Colon (tissue), 2 donors: Measurements from ENCODE around the gene MAPK6.
A peak's percentile ranks its signal among the peaks of the same experiment; 100 is the strongest.
"Not testable (repeated sequence)": the region's sequence is repeated elsewhere in the genome, so short reads cannot be mapped to it uniquely, and the experiment has no call there.

Experiments
- FAIRE-seq: peaks from 2 replicates; lab custom pipeline; 2012; peaks lifted over from hg19 to GRCh38; lab: Jason Lieb, UNC
- donor health status: control.
- donor health status: control.

The MAPK6 gene

DNA sequence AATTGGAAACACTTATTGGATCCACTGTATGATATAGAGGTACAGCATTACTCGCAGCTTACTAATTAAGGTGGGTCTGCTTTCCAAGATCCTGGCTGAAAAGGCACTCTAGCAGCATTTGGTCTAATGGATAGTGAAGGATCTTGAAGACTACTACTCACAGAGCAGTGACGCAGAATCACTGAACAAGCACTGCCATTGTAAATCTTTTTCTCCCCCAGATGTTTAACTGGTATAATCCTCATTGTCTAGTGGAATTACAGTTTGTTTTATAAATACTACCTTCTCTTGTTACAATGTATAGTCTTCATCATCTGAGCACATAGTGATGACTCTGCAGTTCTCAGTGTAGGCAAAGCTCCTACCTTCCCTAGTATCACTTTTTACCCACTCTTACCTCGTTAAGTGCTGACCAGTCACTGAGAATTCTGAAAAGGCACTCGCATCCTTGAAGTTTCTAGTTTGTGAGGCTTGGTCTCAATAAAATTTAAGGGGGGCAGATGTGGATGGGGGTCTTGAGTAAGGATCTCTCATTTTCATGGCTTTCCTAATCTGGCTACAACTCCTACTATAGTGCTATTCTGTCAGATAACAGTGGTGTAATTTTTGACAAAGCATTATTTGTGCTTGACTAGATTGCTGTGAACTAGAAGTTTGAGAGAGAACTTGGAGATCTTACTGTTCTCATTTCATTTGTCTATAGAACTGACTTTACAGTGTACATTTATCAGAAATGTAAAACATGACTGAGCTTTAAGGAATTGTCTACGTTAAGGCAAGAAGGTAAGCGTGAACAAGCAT, 23.2 kb downstream of the MAPK6 start:
- no peak for FAIRE-seq

DNA sequence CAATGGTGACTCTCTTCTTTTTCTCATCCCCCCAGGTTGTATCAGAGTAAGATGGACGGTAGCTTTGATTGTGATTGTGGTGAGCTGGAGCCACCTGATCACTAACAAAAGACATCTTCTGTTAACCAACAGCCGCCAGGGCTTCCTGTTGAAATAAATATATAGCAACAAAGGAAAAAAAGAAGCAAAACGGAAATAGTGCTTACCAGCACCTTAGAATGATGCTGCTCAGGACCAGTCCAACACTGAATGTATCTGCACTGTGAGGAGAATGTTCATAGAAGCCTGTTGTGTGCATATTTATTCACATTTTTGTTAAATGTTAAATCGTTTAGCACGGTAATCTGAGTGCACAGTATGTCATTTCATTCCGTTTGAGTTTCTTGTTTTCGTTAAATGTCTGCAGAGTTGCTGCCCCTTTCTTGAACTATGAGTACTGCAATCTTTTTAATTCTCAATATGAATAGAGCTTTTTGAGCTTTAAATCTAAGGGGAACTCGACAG, 26.8 kb downstream of the MAPK6 start:
- FAIRE-seq = not testable (repeated sequence)

- FAIRE-seq = not testable (repeated sequence)
Observed at GRCh38 chr15:52046552-52046951, 27.5 kb downstream of the MAPK6 start.

DNA sequence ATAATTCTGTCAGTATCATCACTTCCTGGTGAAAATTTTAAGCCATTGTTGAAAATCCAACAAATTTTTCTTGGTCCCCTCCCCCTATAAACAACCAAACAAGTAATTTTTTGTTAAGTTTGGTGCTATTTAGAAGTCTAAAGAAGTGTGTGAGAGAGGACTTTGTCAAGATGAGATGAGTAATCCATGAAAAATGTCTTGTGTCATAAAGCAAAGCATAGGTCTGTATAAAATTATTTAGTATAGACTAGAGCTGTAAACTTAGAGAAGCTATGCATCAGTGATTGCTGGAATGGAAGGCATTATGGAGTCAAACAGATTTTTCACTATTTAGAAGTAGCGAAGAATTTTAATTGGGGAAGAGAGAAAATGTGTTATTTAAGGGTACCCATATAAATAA, 31.4 kb downstream of the MAPK6 start:
- no peak for FAIRE-seq

GRCh38 chr15:52052066-52052935, 33.3 kb downstream of the MAPK6 start:
- no peak for FAIRE-seq

- no peak for FAIRE-seq
Observed at GRCh38 chr15:52054381-52054780, 35.4 kb downstream of the MAPK6 start.

- not testable (repeated sequence) for FAIRE-seq
Observed at GRCh38 chr15:52054858-52055257, 35.8 kb downstream of the MAPK6 start.

DNA sequence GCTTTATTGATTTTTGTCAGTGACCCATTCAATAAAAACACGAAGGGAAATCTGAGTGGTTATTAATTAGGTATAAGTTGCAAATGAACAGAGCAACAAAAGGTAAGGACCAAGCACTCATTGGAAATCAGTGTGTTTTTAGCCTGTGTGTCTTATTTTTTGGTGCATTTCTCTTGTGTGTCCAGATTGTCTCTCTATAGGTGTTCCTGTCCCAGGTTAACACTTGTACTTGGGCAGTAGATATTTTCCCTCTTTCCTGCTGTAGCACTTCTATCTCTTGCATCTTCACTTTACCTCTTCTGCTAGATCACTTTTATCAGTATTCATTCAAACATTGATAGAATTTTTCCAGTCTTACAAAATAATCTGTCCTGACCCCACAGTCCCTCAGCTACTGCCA, 37.0 kb downstream of the MAPK6 start:
- FAIRE-seq = no peak

DNA sequence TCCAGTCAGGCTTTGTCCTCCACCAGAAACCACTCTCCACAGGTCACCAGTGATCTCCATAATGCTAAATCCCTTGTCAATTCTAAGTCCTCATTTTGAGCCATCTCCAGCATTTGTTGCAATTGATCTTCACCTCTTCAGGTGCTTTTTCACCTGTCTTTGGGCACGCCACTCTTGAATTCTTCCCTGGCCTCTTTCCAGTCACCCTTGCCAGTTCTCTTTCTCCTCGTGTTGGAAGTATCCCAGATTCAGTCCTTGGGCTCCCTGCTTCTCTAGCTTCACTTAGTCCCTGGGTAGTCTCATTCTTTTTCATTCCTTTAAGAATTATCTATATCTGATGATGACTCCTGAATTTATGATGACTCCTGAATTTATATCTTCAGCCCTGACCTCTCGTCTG, 37.5 kb downstream of the MAPK6 start:
- no peak for FAIRE-seq

GRCh38 chr15:52057996-52058395, 39.0 kb downstream of the MAPK6 start:
- no peak for FAIRE-seq

- FAIRE-seq = no peak
Observed at GRCh38 chr15:52060501-52060900, 41.5 kb downstream of the MAPK6 start.

GRCh38 chr15:52066842-52067544, 48.0 kb downstream of the MAPK6 start:
- peak; percentile 31 for FAIRE-seq

DNA sequence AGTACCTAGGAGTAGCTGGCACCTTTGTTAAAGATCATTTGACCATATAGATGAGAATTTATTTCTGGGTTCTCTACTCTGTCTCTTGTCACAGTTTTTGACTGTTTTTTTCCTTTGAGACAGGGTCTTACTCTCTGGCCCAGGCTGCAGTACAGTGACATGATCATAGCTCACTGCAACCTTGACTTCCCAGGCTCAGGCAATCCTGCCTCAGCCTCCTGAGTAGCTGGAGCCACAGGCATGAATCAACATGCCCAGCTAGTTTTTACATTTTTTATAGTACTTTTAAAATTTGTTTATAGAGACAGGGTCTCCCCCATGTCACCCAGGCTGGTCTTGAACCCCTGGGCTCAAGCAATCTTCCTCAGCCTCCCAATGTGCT, 48.5 kb downstream of the MAPK6 start:
- FAIRE-seq = no peak

DNA sequence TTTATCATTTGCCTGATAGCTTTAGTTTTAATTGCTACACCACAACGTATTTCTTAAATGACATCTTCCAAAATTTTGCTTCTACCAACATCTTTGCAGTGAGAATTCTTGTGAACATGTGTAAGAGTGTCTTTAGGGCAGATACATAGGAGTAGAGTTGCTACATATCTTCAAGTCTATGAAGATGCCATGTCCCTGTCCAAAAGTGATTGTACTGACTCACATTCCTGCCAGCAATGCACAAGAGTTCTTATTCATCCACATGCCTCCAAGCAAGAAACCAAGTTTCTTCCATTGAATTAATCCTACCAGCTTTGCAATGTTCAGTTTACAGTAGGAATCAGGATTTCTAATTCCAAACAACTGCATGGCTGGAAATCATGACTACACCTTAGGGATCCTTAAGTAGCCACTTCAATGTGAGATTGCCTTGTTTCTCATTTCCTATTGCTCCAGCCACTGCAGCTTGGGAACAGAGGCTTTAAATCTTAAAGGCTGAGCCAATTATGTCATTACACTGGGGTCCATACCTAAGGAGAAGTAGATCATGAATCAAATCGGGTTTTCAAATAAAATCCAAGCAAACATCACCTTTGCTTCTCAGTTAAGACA, 49.1 kb downstream of the MAPK6 start:
- FAIRE-seq = no peak

- FAIRE-seq = no peak
Observed at GRCh38 chr15:52069559-52069958, 50.5 kb downstream of the MAPK6 start.

DNA sequence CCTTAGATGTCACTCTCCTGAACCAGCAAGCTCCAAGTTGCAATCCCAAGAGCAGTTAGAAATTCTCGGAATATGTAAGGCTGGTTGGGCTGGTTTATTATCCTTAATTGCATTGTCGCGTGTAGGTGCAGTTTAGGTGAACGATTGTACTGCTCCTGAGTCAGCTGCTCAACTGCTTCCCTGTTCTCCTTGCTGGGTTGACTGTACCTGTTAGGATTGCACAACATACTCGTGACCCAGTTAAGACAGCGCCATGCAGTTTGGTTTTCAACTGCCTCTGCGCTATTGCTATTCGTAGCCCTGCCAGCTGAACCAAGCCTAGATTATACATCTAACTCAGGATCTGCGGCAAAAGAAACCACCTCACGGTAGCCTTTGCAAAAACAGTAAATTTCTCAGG, 52.6 kb downstream of the MAPK6 start:
- no peak for FAIRE-seq

DNA sequence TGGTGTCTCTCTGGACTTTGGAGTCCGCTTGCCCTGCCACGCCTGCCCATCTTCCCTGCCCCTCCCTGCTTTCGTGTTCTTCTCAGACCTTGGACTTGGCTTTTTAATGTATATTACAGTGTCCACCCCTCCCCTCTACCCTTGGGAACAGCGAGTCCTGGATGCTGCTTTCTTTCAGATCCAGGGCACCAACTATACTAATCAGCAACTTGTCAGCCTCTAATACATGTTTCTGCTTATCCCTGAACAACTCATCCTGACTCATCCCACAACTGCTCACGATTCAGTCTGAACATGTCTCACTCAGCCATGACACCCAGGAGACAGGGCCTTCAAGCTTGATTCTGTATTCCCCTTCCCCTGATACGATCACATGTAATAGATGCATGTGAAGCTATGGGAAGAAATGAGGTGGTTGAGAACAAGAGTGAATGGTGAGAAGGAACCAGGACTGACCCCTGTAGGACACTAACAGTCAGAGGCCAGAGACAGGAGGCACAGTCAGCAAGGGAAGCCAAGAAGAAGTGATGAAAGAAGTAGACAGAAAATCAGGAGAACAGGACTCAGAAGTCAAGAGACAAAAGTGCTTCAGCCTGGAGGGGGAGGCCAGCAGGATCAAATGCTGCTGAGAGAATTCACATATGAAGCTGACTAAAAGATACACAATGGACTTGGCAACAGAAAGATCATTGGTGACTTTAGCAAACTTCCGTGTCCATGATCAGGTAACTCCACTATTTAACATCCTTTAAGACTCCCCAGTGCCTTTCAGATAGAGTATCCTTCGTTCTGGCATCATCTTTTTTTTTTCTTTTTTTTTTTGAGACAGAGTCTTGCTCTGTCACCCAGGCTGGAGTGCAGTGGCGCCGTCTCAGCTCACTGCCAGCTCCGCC, 58.1 kb downstream of the MAPK6 start:
- no peak for FAIRE-seq

DNA sequence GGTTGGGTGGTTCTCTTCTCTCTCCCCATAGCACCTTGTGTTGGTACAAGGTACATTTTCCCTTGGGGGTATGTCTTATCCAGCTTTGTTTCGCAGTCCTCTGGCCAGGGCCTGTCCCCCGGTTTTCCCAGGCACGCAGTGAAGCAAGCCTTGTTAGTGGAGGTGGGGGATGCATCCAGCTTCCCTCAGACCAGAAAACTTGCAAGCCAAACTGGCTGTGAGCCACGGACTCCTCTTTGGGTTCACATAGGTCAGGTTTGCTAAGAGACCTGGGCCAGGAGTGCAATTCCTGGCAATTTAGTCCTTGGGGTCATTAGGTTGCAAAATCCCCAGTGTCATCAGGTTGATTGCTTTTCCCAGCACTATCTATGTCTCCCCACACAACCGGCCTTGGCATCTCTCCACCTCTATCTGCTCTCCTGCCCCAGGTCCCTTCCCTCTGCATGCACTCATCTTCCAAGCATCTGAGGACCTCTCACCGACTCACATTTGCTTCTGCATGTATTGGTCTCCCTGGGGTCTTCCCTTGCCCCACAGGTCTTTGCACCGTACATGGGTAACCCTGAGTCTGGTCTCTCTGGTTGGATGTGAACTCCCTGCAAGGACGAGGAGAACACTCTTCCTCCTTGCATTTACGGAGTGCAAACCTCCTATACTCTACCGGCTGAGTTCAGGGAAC, 59.3 kb downstream of the MAPK6 start:
- no peak for FAIRE-seq

DNA sequence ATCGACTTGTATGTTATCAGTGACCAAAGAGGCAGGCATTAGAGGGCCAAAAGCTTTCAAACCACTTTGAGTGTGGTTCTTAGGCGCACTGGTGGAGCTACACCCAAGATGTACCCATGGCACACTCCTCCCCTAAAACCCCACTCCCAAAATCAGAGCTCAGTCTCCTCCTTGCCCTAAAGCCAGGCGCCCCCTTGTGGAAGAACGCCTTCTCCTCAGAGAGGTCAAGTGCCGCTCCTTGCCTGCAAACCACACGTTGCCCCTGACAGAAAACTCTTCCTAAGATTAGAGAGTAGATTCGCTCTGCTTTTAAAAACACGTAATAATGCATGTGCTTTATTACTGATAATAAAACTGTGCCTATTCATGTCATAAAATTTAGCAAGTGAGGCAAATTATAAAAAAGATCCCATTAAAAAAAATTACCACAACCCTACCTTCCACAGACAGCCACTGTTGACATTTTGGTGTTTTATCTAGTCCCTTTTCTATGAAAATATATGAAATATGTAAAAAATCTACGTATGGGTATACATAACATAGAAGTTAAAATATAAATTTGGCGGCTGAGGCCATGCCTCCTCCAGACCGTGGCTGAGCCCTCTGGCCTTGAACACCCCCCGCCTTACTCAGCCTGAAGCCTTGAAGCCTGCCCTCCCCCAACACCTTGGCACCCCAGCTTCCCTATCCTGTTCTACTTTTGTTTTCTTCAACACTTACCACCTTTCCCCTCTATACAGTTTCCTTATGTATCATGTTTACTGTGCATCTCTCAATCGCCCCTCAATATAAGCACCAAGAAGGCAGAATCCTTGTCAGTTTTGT, 60.1 kb downstream of the MAPK6 start:
- no peak for FAIRE-seq

DNA sequence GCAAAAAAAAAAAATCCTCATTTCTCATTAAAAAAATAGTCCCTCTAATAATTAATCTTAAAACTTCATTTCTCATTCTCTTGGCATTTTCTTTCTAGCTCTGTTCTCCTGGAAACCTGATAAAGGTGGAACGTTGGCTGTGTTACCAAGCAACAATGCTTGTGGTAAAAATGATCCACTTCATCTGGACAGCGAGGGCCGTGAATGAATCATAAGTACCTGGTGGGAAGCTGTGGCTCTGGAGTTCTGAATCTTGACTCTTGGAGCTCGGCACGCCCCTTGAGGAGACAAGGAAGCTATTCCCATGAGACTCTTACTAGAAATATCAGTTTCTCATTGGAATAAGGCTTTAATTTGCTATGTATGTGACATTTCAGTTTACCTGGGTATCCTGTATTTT, 61.0 kb downstream of the MAPK6 start:
- no peak for FAIRE-seq
